WTC11 (cell line): ENCODE data around the gene CAPN15.

Experiments used
- JUN ChIP-seq: sonication (generic); formaldehyde crosslinking; IDR thresholded peaks from 2 replicates; pipeline ENCODE4 v1.8.0; 2023; ENCODE audit warnings: mild to moderate bottlenecking, missing genetic modification reagents
- TEAD1 ChIP-seq: sonication (generic); formaldehyde crosslinking; IDR thresholded peaks from 2 replicates; pipeline ENCODE4 v1.8.0; 2022; ENCODE audit warnings: mild to moderate bottlenecking, missing genetic modification reagents
- ZNF396 ChIP-seq: fragments of 250-450 bp; sonication (Bioruptor Pico); IDR thresholded peaks from 2 replicates; pipeline ENCODE4 v1.8.0; 2021; ENCODE audit warnings: mild to moderate bottlenecking, moderate library complexity, borderline replicate concordance
- TF ChIP-seq, protein P1 (sequence below): sonication (generic); formaldehyde crosslinking; IDR thresholded peaks from 2 replicates; pipeline ENCODE4 v1.8.0; 2022; ENCODE audit warnings: mild to moderate bottlenecking, missing genetic modification reagents
- TF ChIP-seq, protein P2 (sequence below): fragments of 200-600 bp; IDR thresholded peaks from 2 replicates; pipeline ENCODE4 v1.8.0; 2022; ENCODE audit warnings: antibody characterized with exemption

DNA sequence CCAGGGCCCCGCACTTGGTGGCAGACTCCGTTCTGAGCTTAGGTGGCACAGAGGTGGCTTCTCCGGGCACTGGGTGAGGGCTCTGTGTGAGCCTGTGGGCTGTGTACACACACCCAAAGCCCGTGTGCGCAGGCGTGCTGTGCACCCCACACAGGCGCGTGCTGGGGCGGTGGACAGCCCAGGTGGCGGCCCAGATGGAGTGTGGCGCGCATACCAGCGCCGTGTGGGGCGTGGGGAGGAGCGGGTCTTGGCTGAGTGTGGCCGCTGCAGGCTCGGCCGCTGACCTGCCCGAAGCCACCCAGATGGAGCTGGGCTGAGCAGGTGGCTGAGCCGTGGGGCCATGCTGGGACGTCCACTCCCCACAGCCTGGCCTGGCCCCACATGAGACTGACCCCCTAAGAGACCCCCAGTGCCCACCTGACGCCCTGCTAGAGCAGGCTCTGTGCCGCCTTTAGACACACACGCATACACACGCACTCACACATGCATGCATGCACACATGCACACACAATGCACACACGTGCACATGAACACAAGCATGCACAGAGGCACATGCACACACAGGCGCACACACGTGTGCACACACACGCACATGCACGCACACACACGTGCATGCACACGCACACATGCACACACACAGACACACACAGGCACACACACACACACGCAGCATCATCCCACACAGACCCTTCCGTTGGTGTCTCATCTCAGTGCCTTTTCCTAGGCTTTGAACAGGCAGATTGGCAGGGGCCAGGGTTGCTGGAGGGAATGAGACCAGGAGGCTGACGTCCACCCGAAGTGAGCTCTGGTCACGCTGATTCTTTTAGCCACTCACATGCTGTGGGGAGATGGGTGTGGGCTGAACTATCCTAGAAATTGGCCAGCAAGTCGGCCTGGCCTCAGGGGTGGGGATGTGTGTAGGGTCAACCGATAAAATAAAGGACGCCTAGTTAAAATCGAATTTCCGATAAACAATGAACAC lies 34.7 kb downstream of the CAPN15 start:
- TF ChIP-seq ZNF396: no peak
- TF ChIP-seq, protein P1, sequence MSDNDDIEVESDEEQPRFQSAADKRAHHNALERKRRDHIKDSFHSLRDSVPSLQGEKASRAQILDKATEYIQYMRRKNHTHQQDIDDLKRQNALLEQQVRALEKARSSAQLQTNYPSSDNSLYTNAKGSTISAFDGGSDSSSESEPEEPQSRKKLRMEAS (CRISPR knock-in tag): no peak
- TF ChIP-seq, protein P2, sequence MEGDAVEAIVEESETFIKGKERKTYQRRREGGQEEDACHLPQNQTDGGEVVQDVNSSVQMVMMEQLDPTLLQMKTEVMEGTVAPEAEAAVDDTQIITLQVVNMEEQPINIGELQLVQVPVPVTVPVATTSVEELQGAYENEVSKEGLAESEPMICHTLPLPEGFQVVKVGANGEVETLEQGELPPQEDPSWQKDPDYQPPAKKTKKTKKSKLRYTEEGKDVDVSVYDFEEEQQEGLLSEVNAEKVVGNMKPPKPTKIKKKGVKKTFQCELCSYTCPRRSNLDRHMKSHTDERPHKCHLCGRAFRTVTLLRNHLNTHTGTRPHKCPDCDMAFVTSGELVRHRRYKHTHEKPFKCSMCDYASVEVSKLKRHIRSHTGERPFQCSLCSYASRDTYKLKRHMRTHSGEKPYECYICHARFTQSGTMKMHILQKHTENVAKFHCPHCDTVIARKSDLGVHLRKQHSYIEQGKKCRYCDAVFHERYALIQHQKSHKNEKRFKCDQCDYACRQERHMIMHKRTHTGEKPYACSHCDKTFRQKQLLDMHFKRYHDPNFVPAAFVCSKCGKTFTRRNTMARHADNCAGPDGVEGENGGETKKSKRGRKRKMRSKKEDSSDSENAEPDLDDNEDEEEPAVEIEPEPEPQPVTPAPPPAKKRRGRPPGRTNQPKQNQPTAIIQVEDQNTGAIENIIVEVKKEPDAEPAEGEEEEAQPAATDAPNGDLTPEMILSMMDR: no peak
- TF ChIP-seq JUN (CRISPR knock-in tag): no peak
- no peak for TF ChIP-seq TEAD1 (CRISPR knock-in tag)
